Activated naive CD4-positive, alpha-beta T cell (primary cell): Measurements from ENCODE around the gene A2ML1.
"Not testable (repeated sequence)": the region's sequence is repeated elsewhere in the genome, so short reads cannot be mapped to it uniquely, and the experiment has no call there.

Experiments
- DNase-seq, 4 experiments: peaks; one replicate each; lab custom pipeline; 2025; lab: John Stamatoyannopoulos, UW

A2ML1 gene

GRCh38 chr12:8855891-8856290 is 33.5 kb downstream of the A2ML1 start:
- no peak for DNase-seq

GRCh38 chr12:8859448-8859847 is 37.0 kb downstream of the A2ML1 start:
- not testable (repeated sequence) for DNase-seq

- peak in 1 of 4 experiments; percentile 1 for DNase-seq
Observed at GRCh38 chr12:8860165-8860961, 37.9 kb downstream of the A2ML1 start.

- no peak for DNase-seq
Observed at GRCh38 chr12:8866429-8866828, 44.0 kb downstream of the A2ML1 start.

GRCh38 chr12:8867009-8867408 is 44.6 kb downstream of the A2ML1 start:
- DNase-seq, result no peak

- DNase-seq, result no peak
Observed at GRCh38 chr12:8867786-8868185, 45.4 kb downstream of the A2ML1 start.

GRCh38 chr12:8870586-8870985 is 48.2 kb downstream of the A2ML1 start:
- no peak for DNase-seq

GRCh38 chr12:8871068-8871467 is 48.6 kb downstream of the A2ML1 start:
- no peak for DNase-seq

- DNase-seq, result no peak
Observed at GRCh38 chr12:8876887-8877286, 54.5 kb downstream of the A2ML1 start.

GRCh38 chr12:8886502-8887284 is 64.3 kb downstream of the A2ML1 start:
- no peak for DNase-seq

- no peak for DNase-seq
Observed at GRCh38 chr12:8887285-8887715, 64.9 kb downstream of the A2ML1 start.

- peak in 3 of 4 experiments; percentile 15 to 47 (median 42) for DNase-seq
Observed at GRCh38 chr12:8890313-8891085, 68.1 kb downstream of the A2ML1 start.

GRCh38 chr12:8891976-8892375 is 69.6 kb downstream of the A2ML1 start:
- no peak for DNase-seq

- DNase-seq, result no peak
Observed at GRCh38 chr12:8894378-8894777, 72.0 kb downstream of the A2ML1 start.

GRCh38 chr12:8894986-8895385 is 72.6 kb downstream of the A2ML1 start:
- DNase-seq, result no peak

GRCh38 chr12:8897081-8897480 is 74.7 kb downstream of the A2ML1 start:
- DNase-seq, result no peak

GRCh38 chr12:8899830-8900229 is 77.4 kb downstream of the A2ML1 start:
- DNase-seq, result no peak

GRCh38 chr12:8902703-8903102 is 80.3 kb downstream of the A2ML1 start:
- not testable (repeated sequence) for DNase-seq

GRCh38 chr12:8903646-8904045 is 81.2 kb downstream of the A2ML1 start:
- no peak for DNase-seq

GRCh38 chr12:8904665-8905064 is 82.2 kb downstream of the A2ML1 start:
- no peak for DNase-seq

GRCh38 chr12:8905546-8905945 is 83.1 kb downstream of the A2ML1 start:
- no peak for DNase-seq
